GM18526 (cell line): ENCODE results near the gene GPR139.

Experiments used
- POLR2A ChIP-seq: IDR thresholded peaks from 3 replicates; pipeline ENCODE4 v1.6.1; 2011; ENCODE audit not compliant: insufficient read length; ENCODE audit errors: extremely low read depth

Gene GPR139

DNA sequence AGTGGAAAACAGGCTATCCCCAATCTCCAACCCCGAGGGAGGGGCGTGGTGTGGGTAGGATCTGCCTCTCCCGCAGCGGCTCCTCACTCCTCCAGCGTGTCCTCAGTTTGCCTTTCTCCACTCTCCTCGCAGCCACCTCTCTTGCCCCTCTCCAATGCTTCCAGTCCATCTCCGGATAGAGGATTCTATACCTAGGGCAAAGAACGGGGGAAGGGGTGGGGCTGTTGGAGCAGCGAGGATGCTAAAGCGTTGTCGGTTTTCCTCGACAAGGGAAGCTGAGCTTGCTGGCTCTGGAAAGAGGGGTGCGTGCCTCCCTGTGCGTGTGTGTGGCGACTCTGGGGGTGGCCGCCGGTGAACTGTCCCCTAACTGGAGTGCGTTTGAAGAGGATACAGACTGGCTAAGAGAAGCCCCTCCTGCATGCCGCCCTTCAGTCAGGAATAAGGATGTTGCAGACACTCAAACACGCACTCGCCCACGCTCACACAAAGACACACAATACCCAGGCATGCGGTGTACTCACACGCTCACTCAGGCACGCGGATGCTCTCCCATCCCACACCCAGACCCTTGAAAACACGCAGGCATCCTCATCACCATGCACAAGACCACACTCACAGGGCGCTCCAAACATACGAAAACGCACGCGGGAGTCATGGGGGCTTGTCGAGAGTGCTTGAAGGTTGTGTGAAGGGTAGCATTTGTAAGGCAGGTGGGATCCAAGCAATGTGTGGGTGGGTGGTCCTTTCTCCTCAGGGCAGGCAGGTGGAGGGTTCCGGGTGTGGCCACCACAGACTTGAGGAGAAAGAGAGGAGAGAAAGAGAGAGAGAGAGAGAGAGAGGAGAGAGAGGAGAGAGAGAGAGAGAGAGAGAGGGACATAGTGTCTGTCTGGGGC, 655 bp upstream of the GPR139 start:
- no peak for TF ChIP-seq POLR2A

DNA sequence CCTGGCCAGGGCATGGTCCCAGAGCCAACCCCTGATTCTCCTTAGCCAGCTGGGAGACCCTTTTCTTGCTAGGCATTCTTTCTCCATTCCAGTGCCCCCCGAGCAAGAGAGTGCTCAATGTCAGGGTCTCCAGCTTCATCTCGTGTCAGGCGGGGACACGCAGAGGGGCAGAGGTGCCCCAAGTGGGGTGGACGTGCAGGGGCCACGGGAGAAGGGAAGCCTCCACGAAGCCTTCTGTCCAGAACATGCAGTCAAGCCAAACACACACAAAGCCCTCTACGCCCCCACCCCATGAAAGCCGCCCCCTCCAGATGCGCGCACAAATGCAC, 852 bp downstream of the GPR139 start:
- TF ChIP-seq POLR2A = no peak

DNA sequence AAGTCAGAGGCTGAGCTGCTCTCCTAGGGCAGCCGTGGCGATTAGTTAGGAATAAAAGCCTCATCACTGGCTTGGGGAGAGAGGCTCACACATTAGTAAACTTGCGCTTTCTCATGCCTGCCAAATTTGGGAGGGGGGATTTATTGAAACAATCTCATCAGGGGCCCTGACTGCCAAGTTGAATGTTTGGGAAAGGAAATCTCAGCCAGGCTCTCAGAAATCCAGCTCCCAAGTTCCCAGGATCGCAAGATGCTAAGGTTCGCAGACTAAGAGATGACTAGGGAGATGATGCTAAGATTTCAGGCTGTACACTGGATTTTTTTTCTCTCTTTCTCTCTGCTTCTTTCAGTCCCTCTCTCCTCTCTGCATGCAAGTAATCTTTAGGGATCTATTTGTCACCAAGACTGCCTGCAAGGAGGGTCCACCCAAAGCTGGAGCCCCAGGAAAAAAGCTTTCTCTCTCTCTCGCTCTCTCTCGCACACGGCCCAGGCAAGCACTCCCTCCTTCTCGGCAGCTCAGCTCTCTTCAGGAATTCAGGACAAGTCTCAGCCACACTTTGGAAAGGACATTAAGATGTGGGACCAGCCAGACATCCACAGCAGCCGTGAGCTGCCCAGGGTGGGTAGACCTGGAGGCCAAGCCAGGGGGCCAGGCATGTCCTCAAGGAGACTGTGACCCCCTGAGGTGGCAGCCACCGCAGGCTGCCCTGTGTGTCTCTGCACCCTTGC, 1.4 kb downstream of the GPR139 start:
- TF ChIP-seq POLR2A = no peak

DNA sequence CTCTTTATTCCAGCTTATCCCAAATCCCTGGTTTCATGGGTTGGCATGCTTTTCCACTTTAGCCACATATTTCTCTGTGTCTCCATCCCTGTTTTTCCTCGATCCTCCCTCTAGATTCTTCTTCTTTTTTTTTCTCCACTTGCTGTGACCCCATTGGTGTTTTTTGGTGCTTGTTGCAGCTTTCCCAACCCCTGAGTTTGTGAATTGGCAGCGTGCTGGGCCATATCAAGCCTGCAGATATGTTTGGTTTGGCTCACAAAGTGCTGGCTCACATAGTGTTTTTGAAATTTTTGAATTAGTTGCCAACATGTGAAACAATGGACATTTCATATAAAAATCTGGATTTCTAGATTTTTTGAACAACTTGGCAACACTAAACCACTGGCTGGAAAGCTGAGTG, 8.8 kb downstream of the GPR139 start:
- no peak for TF ChIP-seq POLR2A

DNA sequence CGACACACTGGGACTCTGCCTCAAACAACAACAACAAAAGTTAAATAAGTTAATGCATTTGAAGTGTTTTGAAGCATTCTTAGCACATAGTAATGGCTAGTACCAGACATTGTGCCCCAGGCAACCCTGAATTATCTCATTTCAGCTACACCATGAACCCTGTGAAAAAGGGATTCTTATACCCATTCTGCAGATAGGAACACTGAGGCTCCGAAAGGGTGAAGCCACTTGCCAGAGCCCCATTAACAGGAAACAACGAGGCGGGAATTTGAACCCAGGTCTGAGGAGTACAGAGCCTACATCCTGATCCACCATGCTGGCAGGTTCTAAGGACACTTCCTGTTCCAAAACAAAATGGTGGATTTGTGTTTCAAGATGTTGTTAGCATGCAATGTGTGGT, 9.2 kb downstream of the GPR139 start:
- TF ChIP-seq POLR2A = no peak

DNA sequence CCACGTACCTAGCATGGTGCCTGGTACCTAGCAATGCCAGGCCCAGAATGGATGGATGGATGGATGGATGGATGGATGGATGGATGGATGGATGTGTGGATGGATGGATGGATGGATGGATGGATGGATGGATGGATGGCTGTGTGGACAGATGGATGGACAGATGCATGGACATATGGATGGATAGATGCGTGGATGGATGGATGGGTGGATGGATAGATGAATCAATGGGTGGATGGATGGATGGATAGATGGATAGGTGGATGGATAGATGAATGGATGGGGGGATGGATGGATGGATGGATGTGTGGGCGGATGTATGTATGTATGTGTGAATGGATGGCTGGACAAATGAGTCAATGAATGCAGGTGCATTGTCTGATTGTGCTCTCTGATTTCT, 12.6 kb downstream of the GPR139 start:
- no peak for TF ChIP-seq POLR2A

DNA sequence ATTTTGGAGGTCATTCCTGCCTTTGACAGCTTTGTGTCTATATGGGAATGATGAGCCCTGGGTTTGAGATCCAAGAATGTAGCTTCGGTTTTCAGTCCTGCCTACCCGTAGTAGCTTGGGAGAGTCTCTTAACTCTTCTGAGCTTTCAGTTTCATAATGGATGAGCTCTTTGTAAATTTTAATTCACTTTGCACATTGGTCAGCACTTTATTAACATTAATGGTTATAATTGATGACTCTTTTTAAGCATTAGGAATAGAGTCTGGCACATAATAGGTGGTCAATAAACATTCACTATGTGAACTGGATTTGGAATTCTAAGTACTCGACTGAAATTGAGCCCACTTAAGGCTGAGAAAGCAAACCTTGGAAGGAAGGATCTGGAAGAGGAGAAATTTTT, 17.3 kb downstream of the GPR139 start:
- no peak for TF ChIP-seq POLR2A

DNA sequence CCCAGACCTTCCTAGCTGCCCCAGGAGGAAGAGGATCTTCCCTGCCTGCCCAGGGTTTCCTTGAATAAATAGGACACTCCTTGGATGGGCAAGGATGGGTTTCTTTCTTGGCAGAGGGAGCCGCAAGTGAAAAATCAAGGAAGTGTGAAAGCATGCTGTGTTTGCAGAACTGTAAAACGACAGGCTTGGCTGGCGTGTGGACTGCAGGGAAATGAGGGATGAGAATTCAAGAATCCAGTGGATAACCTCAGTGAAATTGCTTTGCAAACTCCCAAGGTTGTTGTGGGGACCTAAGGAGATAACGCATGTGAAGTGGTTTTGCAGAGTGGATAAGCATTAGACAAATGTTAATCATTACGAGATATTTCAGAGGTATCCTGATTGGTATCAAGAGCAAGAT, 20.4 kb downstream of the GPR139 start:
- no peak for TF ChIP-seq POLR2A

DNA sequence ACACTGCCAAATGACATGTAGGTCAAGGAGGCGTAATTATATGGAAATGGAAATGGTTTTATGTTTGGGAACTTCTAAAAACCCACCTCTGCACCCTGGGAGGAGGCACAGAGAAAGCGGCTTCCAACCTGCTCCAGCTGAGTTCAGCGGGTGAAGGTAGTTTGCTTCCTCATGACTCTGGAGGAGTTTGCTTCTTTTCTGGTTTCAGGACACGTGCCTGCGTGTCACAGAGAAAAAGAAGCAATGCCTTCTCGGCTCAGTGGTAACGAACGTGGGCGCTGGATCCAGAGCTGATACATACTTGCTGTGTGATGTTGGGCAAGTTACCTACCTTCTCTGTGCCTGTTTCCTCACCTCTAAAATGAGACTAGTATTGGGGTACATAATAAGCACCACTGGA, 22.1 kb downstream of the GPR139 start:
- TF ChIP-seq POLR2A = no peak

DNA sequence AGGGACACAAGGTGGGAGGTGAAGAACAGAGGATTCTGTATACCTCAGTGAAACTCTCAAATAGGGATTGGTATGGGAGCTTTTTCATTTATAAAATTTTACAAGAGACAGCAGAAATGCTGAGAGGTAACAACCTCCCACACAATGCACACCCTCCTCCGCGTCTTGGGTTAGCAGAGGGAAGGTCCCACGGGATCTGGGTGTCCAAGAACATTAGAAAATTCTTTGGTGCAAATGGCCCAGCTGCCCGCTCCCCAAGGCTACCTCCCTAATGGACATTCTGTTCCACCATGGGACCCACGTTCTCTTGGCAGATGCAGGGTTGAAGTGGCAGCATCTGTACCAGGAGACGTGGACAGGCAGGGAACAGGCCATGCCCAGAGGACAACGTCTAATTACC, 22.5 kb downstream of the GPR139 start:
- no peak for TF ChIP-seq POLR2A

DNA sequence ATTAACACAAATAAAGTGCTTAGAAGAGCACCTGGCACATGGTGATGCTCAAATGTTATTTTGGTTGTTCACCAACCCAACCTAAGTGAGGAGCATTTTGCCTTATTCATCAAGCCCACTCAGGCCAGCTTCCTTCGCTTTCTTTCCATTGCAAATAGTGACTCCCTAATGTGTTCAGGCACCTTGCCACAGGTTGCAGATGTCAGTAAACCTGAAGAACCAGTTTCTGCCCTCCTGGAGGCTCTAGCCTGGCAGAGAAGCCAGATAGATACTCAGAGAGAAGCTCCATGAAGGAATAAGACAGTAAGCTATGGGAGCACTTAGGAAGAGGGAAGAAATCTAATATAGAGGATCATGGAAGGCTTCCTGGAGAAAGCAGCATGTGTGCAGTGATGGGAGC, 23.9 kb downstream of the GPR139 start:
- no peak for TF ChIP-seq POLR2A

DNA sequence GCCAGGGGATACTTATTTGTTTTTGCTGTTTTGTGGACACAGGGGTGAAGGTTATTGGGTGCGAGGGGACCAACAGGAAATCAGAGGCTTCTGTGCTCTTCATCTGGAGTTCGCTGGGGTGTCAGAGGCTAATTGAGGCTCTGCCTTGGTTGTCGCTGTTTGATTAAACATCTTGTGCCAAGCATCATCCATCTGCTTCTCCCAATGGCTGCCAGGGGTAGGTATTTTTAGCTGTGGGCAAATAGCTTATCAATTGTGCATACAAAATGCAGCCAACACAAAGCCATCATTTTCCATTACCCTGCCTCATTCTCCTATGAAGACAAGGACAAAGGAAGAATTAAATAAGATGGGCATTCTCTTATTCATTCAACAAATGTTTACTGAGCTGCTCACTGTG, 27.8 kb downstream of the GPR139 start:
- no peak for TF ChIP-seq POLR2A

DNA sequence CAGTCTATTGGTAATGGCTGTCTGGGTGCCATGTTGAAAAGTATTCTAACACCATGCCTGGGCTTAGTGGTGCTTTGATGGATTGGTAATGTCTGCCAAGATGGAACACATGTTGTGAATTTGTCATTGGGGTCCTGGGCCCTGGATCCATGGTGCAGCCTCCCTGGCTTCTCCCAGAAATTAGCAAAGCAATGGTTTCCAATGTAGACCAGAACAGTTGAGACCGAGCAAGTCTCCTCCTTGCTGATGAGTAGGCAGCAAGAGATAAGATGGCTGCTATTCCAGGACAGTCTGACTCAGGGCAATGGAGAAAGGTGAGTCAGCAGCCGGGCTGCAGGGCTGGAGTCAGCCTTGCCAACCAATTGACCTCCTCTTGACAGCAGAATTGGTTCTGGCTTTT, 30.8 kb downstream of the GPR139 start:
- no peak for TF ChIP-seq POLR2A

DNA sequence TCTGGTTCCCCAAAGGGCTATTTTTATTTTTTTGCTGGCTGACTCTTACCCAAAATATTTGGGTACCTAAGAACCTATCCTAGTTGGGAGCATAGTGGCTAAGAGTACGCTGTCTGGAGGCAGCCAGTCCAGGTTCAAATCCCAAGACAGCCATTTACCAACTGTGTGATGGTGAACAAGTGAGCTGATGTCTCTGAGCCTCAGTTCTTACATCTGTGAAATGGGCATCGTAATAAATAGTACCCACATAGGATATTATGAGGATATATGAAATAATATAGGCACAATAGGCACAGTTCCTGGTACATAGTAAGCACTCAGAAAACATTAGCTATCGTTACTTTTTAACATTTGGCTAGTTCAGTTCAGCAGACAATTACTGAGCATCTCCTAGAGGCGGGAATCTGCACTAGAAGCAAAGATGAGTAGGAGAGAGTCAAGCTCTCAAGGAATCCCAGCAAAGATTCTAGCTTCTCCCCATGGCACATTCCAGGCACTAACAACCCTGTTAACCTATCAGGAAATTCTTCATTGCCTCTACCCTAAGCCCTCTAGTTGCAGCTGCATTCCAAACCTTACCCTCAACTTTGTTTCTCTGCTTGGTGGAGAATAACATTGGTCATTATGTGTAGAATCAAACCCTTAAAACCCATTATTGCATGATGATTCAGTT, 31.6 kb downstream of the GPR139 start:
- TF ChIP-seq POLR2A = no peak

DNA sequence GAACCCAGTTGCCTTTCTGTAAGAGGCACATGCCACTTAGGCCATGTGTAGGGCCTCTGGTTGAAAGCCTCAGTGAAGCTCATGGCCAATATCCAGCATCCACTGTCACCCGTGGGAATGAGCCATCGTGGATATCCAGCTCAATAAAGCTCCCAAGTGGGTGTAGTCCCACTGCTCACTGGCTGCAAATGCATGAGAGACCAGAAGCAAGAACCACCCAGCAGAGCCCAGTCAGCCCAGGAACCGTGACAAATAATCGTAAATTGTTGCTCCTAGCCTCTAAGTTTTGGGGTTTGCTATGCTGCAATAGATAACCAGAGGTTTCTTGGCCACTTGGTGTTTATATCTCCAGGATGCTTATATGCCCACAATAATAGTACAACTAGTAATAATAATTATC, 33.7 kb downstream of the GPR139 start:
- no peak for TF ChIP-seq POLR2A

DNA sequence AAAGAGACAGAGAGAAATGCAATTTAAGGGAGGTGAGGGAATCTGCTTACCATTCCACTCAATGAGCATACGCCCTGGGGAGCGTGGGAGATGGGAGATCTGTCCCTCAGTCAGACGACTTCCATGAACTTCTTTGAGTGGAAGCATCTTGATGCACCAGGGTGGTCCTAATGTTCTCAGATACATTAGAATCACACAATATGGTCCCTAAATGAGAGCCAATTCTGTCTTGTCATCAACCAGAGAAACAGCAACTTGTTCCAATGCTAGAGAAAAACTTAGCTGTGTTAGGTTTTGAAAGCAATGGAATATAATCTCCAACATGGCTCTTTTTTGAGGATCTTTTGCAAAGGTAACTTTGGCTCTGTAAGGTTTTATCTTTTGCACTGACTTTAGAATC, 44.1 kb downstream of the GPR139 start:
- TF ChIP-seq POLR2A = no peak
